Gastroesophageal sphincter (tissue), 3 donors: ENCODE measurements around the gene SLC44A4.

ENCODE experiments used
- POLR2A ChIP-seq, 2 donors: fragments of 450-650 bp; IDR thresholded peaks; one replicate each; pipeline ENCODE4 v1.6.1; 2017; ENCODE audit warnings: antibody characterized with exemption in 2 of 2, mild to moderate bottlenecking in 2 of 2, moderate library complexity in 1 of 2
- POLR2AphosphoS5 ChIP-seq: sonication (generic); formaldehyde crosslinking; IDR thresholded peaks from one replicate; pipeline ENCODE4 v1.6.1; 2017; ENCODE audit warnings: antibody characterized with exemption
- TF ChIP-seq, protein P1 (sequence below), 4 experiments: fragments of 200-600 bp in 2 of 4; fragments of 450-650 bp in 2 of 4; sonication (generic) in 1 of 4; IDR thresholded peaks; one replicate each; pipeline ENCODE4 v1.5.1; 2017 to 2019; ENCODE audit warnings: antibody characterized with exemption in 4 of 4, mild to moderate bottlenecking in 2 of 4, moderate library complexity in 2 of 4

DNA sequence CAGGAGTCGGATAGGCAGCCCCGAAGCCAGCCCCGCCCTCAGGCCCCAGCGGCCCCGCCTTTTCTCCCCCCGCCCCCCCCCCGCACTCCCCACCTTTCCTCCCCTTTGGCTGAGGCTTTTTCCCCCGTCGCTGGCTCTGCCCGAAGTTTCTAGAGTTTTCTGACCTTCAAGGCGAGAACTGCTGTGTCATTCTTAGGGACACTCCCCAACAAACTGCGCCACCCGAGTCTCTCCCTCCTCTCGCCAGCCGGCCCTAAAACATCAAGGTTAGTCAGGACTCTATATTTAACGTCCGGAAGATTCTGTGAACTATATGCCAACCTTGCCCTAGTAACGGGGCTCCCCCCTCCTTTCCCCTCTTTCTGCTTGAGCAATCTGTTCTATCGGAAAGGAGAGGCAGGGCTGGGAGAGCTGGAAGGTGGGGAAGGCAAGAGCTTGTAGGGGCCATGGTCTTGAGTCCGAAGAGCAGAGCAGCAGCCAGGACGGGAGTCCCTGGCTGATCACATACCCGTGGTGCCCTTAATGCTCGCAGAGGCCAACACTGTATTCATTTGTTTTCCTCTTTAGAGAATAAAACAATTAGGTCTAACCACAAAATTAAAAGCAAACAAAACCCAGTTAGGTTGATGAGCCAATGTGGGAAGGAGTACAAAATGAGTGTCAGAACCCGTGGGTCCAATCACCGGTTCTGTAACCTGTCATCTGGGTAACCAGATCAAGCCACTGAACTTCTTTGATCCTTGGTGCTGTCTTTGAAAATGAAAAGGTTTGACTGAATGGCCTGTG is 56.6 kb downstream of the SLC44A4 start:
- TF ChIP-seq, protein P1, sequence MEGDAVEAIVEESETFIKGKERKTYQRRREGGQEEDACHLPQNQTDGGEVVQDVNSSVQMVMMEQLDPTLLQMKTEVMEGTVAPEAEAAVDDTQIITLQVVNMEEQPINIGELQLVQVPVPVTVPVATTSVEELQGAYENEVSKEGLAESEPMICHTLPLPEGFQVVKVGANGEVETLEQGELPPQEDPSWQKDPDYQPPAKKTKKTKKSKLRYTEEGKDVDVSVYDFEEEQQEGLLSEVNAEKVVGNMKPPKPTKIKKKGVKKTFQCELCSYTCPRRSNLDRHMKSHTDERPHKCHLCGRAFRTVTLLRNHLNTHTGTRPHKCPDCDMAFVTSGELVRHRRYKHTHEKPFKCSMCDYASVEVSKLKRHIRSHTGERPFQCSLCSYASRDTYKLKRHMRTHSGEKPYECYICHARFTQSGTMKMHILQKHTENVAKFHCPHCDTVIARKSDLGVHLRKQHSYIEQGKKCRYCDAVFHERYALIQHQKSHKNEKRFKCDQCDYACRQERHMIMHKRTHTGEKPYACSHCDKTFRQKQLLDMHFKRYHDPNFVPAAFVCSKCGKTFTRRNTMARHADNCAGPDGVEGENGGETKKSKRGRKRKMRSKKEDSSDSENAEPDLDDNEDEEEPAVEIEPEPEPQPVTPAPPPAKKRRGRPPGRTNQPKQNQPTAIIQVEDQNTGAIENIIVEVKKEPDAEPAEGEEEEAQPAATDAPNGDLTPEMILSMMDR (IDR thresholded peaks at IDR 0.05), result no peak
- peak; percentile 50 to 58 for TF ChIP-seq POLR2A (IDR thresholded peaks at IDR 0.05)
- peak; percentile 94 for TF ChIP-seq POLR2AphosphoS5
